NCI-H2029 (cell line): Measurements from ENCODE around the gene PRDM16.

Experiments used
- DNase-seq: peaks from one replicate; lab custom pipeline; 2025; lab: John Stamatoyannopoulos, UW

The PRDM16 gene

DNA sequence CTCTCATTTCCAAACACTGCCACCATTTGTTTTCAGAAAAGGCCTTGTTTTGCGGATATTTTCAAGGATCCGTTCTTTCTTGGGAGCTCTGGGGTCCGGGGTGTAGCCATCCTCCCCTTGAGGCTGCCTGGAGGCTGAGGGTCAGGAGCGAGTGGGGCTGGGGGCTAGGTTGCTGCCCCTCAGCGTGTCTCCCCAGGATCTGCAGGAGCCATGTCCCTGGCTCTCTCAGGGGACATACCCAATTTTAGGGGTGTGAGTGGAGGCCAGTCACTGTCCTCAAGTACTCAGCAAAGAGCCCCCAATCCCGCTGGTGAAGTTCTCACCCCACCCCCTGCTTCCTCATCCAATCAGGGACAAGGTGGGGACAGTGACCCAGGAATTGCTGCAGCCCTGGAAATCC lies 15.0 kb upstream of the PRDM16 start:
- DNase-seq: no peak

DNA sequence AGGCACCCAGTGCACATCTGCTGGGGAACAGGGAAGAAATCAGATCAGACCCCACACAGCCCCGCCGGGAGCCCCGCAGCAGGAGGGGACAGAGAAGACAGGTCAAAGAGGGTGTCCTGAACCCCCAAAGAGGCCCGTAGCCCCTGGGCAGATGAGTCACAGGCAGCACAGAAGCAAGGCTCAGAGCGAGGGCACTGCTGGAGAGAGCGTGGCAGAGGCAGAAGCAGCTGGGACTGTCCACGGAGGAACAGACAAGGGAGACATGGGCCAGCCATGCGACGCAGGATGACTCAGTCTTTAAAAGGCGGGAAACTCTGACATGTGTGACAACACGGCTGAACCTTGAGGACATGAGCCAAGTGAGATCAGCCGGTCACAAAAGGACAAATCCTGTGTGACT lies 14.5 kb upstream of the PRDM16 start:
- DNase-seq: no peak

GRCh38 chr1:3055051-3055450 lies 14.0 kb upstream of the PRDM16 start:
- DNase-seq: no peak

DNA sequence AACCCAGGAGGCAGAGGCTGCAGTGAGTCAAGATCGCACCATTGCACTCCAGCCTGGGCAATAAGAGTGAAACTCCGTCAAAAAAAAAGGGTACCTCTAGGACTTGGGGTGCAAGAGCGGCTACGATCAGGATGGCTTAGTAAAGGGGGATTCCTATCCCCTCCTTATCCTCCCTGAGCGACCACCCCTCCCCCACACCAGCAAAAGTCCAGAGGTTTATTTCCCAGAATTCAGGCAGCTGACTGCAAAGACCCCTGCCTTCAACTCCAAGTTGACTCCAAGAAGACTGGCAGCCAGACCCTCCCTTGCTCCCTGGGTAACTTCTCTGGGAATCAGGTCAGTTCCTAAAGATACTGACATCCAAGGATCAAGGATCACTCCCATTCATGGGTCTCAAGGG lies 12.4 kb upstream of the PRDM16 start:
- no peak for DNase-seq

DNA sequence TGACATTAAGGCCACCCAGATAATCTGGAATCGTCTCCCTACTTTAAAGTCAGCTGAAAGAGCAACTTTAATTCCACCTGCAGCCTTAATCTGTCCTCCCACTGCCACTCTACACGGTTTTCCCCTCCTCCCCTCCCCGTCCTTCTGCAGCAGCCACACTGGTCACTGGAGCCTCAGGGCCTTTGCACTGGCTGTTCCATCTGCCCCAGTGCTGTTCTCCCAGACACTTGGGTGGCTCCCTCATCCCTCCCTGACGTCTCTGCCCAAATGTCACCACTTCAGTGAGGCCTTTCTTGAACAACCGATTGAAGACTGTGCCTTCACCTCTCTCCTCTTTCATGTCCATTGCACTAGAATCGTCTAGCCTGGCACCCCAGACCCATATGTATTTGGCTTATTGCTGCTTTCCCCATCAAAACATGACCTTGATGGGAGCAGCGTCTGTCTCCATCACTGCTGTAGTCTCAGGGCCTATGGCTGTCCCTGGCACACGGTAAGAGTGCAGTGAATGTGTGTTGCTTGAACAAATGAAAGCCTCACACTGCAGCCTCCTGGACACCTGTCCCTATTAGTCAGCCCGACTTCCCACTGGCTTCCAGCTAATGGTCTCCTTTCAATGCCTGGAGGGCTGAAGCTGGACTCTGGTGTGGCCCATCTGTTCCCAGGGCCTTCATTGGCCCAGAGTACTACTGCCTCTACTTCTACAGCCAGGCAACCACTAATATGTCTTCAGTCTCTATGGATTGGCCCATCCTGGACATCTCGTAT lies 10.6 kb upstream of the PRDM16 start:
- no peak for DNase-seq

- no peak for DNase-seq
Measured at GRCh38 chr1:3060127-3060526, 8.9 kb upstream of the PRDM16 start.

DNA sequence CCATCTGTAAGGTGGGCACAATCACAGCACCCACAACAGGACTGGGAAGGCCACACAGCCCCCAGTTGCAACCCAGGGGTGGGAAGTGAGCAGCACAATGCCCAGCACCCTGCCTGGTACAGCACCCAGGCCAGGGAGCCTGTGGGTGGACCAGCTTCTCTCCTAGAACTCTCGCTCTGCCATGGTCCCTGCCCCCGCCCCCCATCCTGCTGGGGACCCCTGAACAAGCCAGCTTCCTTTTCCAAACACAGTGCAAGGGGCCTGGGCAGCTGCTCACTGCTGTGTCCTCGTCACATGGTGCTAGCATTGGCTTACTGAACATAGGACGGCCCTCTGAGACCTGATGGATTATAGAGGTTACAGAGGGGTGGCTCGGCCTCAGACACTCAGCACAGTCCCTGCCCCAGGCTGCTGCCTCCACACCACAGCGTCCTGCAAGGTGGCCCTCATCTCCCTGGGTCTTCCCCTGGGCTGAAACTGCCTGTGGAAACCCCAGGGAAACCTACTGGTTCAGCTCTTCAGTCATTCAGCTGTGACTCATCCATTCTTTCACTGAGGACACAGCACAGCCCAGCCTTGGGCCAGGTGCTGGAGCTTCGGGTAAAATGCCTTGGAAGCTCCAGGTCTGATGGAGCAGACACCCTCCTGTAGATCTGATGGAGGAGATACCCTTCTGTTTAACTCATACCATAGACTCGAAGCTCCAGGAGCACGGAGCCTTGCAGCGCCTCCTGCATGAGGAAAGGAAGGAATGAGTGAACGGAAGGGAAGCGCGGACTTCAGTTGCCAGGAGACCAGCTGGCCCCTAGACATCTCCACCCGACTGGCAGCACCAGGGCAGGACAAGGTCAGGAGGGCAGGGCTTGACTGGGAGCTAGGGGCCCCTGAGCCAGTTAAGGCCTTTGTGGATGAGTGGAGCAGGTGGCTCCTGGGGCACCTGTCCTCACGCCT lies 8.1 kb upstream of the PRDM16 start:
- no peak for DNase-seq

- DNase-seq: no peak
Measured at GRCh38 chr1:3061566-3061965, 7.4 kb upstream of the PRDM16 start.

DNA sequence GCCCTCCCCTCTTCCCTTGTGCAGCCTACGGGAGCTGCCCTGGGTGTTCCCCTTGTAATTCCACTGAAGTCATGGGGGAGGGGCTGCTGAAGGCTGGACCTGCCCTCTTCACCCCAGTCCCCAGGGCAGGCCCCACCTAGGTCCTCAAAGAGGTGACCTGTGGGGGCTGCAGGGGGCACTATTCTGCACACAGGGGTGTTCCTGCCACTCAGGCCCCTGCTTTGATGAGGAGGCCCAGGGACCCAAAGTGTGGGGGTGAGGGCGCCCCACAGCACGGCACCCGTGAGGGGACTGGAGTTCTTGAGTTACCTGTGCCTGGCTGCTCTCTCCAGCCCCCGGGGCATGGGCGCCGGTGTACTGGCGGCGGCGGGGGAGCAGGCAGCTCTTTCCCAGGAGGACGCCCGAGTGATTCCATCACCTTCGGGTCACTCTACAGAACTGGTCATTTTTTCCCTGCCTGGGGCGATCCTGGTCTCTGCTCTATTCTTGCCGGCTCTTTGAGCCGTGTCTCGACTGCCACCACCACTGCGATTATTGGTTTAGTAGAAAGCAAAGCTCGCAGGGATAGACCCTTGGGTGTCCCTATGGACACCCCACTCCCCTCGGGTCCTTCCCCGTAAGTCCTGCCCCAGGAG lies 6.9 kb upstream of the PRDM16 start:
- DNase-seq: no peak

DNA sequence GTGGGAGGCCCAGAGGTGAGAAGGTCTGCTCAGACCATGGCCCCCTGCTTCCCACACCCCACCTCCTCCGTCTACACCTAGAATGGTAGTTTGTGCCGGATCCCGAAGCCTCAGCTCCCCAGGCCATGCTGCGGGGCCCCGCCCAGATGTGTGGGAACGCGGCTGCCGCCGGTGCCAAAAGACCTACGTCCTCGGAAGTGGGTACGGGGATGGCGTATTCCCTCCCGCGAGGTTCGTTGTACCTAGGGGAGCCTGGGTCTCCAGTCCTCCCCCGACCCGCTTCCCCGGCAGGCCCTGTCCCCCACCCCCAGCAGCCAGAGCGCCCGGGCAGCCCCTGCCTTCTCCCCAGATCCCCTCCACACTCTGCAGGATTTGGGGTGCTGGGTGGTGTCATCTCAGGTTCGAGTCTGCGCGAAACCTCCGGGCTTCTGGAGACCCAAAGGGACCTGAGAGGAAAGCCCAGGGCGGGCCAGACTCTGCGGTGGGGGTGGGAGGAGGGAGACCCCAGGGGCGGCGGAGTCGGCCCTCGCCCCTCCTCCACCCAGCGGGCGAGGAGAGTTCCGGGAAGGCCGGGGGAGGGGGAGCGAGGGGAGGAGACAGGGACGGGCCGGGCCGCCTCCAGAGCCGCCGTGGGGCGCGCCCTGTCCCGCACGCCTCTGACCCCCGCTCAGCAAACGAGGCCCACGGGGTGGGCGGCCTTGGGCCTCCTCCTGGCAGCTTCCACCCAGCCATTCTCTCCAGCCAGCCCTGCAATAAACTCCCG lies 6.2 kb upstream of the PRDM16 start:
- no peak for DNase-seq

DNA sequence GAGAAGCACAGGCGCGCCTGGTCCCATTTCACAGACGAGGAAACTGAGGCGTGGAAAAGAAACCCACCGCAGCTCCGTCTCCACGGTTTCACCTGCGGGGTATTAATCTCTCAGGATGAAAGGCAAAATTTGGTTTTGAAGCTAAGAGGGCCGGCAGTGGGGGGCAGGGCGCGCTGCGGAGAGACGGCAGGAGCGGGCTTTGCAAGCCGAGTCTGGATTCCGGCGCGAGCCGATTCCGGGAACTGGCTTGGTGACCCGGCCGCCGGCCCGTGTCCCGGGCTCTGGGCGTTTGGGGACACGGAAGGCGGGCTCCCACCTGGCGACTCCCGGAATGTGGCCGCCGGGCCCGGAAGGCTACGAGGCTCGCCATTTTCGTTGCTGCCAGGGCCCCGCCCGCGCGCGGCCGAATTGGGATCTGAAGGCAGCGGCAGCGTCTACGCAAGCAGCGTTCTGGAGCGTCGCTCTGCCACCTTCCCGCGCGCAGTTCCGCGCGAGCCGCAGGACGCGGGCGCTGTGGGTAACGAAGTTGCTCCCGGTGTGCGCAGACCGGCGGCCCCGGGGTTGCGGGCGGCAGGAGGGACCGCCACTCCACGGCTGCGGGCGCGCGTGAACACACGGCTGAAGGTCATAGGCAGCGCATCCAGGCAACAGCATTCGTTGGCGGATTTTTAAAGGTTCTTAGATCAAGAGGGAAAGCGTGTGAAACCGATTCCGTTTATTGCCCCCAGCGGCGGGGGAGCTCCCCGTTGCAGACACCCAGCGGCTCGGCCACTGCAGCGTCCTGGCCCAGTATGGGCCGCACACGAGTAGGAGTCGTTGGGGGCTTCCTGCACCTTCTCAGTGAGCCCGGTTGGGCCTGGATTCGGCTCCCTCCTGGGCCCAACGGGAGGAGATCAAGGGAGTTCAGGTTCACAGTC lies 5.4 kb upstream of the PRDM16 start:
- DNase-seq: no peak

DNA sequence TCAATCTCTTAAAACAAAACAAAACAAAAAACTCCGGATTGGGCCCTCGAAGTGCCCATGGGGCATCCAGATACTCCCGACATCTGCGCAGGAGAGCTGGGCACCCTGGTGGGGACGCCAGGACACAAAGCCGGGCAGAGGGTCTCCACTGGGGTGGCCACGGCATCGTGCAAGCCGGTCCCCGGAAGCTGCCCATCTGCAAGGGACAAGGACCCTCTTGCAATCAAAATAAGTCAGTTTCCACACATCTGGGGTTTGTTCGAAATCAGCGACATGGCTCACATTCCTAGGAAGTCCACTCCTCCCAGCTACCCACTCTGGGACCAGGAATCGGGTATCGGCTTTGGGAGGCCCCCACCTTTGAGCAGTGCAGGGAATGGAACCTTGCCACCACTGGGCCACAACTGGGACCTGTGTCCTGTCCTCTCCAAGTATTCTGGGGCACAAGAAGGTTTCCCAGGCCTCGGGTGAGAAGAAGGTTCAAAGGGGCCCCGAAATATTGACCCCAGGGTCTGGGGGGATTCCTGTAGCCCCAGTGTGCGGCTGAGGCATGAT lies 4.6 kb upstream of the PRDM16 start:
- DNase-seq: no peak

DNA sequence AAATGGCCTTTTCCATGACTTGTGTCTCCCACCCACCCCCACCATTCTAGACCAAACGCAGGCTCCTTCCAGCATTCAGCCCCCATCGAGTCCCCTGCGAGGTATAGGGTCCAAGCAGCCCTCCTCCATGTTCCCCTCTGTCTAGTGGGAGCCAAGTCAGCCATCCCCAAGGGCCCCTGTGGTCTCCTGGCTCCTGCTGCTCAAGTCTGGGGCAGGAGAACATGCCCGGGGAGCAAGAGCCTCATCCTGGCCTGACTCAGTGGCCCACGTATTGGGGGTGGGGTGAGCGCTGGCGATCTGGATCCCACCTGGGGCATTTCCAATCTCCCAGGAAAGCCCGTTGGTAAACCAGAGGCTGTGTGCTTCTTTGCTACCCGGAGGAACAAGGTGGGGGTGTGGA lies 4.1 kb upstream of the PRDM16 start:
- no peak for DNase-seq

DNA sequence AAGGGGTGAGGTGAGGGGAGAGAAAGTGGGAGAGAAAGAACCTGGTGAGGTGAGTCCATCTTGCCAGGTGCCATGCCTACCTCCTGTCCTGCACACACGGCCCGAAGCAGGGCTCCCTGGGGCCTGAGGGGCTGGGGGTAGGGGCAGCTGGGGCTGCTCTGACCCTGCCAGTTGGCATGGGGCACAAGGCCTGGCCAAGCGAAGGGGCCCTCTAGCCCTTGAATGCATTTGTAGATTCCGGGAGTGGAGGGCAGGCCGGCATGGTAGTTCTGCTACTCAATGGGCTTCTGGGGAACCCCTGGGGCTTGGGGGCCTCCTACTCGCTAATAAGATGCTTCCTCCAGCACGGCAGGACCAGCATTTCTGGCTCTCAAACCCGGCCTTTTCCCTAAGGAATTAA lies 3.6 kb upstream of the PRDM16 start:
- no peak for DNase-seq

- DNase-seq: no peak
Measured at GRCh38 chr1:3065797-3066196, 3.2 kb upstream of the PRDM16 start.

DNA sequence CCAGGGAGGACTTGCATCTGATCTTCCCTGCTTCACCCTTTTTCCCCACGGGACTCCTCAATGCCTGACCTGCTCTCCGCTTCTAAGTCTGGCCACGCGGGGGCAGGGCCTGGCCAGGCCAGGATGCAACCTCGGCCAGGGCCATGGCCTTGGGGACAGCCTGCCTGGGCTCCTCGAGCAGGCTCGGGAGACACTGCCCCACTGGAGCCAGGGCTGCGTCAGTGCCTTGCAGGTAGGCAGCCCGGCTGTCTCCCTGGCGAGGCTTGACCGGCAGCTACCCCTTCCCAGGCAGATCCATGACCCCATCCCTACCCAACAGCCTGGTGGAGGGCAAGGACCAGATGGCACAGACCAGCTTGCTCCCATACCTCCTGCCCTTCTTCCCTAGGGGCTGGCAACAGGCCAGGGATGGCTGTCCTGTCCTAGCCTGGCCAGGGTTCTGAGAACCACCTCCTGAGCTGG lies 2.7 kb upstream of the PRDM16 start:
- no peak for DNase-seq

GRCh38 chr1:3066826-3067225 lies 2.2 kb upstream of the PRDM16 start:
- DNase-seq: no peak

- DNase-seq: no peak
Measured at GRCh38 chr1:3067301-3067670, 1.7 kb upstream of the PRDM16 start.

DNA sequence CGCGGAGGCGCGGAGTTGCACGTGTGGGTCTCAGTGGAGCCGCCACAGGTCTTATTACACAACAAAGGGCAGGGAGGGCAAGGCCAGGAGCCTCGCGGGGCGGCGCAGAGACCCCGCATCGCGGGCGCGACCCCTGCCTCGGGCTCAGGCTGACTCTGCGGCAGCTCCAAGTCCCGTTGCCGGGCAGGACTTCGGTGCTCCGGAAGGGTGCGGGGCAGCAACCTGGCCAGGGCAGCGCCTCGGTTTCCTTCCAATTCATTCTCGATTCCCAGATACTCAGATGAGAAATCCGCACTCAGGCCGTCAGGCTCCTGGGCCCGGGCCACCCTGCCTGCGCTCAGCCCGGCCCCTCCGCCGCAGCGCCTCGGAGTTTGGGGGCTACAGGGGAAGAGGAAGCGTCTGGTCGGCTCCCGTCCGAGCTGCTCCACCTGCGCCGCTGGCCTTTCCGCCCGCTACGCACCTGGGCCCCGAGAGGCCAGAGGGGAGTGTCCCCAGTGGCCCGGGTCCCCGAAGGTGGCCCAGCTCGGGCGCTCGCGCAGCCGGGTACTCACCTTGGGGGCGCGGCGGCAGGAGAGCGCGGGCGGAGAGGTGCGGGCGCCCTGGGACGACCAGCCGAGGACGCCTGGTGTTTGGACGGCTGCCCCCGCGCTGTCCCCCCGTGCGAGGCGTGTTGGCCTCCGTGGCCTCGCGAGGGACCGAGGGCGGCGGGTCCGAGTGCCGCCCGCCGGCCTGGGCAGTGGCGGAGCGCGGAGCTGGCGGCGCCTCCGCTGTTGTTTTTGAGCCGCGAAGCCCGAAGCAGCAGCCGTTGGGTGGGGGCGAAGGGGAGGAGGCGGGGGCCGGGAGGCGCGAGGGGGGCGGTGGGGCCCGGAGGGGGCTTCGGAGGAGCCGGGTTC lies 1.1 kb upstream of the PRDM16 start:
- DNase-seq: no peak
